MV-4-11 (cell line): ENCODE results near the gene NISCH.

Source experiments
- DNase-seq: peaks from one replicate; lab custom pipeline; 2025; lab: John Stamatoyannopoulos, UW

The NISCH gene

GRCh38 chr3:52435246-52436101 lies 19.9 kb upstream of the NISCH start:
- no peak for DNase-seq

DNA sequence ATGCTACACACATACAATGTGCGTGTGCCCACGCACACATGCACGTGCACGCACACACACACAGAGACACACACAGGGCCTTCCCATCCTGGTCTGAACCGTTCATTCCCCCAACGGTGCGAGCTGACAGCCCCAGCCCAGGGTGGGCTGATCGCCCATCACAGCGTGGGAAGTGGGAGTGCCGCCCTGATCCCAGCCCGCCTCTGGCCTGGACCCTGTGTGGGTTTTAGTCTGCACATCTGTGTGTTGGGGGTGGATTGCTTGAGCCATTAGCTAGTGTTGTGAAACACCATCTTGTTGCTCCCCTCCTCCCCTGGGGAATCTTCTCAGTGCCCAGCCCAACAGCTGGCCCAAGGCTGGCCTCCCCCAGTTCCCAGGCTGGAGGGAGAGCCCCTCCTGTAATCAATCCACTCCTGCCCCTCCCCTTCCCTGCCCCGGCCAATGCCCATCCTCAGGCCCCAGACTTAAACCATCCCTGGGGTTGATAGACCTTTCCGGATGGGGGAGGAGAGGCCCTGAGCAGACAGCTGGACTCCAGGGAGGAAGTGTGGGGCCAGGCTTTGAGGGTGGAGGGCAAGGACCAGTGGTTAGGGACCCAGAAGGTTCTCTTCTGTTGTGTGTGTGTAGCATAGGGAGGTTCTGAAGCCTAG lies 18.8 kb upstream of the NISCH start:
- peak; percentile 79 for DNase-seq

GRCh38 chr3:52437326-52438103 lies 17.9 kb upstream of the NISCH start:
- no peak for DNase-seq

GRCh38 chr3:52438104-52438376 lies 17.4 kb upstream of the NISCH start:
- DNase-seq: no peak

- no peak for DNase-seq
Observed at GRCh38 chr3:52438579-52439425, 16.6 kb upstream of the NISCH start.

GRCh38 chr3:52439426-52440248 lies 15.8 kb upstream of the NISCH start:
- DNase-seq: no peak

- DNase-seq: no peak
Observed at GRCh38 chr3:52440249-52440551, 15.2 kb upstream of the NISCH start.

DNA sequence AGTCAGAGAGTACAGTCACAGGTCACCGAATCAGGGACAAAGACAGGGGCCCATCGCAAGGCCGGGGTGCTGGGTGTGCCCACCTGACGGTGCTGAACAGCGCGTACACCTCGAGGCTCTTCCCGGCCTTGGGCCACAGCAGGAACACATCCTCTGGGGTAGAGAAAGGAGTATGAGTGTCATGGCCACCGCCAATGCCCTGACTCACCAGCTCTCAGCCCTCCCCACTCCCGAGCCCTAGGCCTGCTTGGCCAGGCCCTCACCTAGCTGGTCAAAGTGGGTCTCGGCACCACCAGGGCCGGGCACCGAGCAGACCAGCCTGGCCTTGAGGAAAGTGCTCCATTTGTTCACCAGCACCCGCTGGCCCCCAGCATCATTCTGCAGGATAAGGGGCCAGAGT lies 14.7 kb upstream of the NISCH start:
- no peak for DNase-seq

DNA sequence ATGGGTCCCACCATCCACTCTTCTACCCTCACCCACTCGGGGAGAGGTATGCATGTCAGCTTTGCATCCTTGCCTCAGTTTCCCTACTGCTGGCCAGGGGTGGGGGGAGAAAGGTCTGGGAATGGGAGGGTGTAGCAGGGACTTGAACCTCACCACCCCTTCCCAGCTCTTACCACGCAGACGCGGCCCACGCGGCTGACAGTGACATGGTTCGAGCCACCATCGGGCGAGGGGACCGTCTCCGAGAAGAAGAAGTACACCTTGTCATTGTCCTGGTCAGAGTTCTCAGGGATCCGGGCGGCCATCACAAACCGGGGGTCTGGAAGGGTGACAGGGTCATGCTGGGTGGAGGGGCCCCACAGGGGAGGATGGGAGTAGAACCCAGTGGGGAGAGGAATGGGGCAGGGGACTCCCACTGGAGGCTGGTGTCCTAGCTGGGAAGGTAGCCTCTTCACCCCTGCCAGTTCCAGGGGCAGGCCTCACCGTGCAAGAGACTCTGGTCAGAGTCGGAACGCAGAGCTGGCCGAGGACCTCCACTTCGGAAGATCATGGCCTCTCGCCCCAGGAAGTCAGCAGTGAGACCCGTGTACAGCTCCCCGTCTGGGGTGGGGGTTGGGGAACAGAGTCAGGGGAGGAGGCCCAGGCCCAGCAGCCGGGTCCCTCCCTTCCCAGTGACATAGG lies 14.2 kb upstream of the NISCH start:
- no peak for DNase-seq

DNA sequence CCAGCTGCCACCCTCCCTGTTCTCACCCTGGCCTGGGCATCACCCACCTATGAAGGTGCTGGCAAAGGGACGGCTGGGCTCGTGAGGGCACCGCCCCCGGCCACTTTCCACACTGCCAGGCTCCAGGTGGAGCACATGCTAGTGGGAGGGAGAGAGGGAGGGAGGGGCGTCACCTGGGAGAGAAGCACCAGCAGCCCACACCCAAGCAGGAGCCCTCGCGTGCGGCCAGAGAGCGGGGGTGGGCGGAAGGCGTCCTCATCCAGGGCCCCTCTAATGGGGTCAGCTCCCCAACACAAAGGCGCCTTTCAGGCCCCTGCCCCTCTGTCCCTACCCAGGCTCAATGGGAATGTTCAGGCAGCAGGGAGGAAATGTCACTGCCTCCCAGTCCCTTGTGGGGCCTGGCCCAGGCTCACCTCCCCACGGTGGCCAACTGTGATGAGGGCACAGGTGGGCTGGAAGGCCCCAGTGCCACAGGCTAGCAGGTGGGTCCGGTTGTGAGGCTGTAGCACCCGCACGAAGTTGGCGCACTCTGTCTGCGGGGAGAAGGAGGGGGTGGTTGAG lies 13.6 kb upstream of the NISCH start:
- DNase-seq: no peak

DNA sequence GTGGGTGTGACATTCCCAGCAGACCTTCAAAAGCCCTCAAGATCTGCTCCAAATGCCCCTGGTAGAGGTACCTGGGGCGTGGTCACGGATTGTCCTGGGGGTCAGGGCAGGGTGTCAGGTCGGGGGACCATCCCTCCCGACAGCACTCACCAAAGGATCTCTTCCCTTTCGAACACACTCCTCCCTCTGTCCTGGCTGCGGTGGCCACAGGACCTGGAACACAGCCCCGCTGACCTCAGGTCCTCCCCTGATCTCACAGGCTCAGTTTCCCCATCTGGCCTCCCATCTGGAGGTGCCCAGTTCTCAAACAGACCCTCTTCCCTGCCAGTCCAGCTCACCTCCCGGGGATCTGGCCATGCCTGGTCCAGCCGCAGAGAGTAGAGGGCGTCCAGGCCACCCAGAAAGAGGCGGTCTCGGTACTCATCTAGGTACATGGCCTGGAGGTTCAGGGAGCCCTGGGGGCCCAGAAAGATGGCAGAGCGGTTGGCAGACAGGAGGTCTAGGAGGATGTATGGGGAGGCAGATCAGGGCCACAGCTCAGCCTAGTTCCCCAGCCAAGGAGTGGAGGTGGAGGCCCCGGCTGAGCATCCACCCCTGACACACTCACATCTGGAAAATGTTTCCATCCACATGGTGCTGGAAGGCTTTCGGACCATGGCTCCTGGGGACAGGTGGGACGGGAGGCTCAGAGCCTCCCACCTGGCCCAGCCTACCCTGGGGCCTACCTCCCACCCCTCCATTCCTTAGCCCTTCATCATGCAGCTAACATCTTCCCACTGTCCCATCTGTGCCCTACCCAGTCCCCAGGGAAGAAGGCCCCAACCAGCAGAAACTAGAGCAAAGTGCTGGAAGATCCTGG lies 12.8 kb upstream of the NISCH start:
- DNase-seq: no peak

- no peak for DNase-seq
Observed at GRCh38 chr3:52443268-52443610, 12.2 kb upstream of the NISCH start.

DNA sequence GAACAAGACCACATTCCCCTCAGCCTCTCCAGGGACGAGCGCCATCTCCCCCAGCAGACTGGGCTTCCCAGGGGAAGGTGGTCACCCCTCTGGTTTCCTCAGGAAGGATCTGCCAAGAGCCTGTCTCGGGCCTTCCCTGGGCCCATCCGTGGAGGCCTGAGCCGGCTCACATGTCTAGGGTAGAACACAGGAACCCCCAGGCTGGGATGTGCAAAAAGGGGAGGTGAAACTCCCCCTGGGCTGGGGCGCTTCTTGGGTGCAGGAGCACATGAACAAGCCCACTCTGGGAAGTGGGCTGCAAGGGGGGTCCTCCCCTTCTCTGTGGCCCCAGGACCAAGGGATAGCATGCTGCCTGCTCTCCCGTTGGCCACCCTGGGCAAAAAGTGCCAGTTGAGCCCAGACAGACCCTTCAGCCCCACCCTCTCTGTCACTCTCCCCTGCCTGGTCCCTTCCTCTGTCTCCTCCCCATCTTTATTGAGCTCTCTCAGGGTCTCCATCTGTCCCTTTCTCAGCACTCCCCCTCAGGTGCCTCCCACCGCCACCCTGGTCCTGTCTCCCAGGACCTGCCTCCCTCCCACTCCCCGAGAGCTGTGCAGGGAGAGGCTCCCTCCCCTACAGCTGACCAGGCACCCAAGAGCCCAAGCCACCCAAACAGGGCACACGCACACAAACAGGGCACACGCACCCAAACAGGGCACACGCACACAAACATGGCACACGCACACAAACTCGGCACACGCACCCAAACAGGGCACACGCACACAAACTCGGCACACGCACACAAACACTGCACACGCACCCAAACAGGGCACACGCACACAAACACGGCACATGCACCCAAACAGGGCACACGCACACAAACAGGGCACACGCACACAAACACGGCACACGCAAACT lies 11.4 kb upstream of the NISCH start:
- no peak for DNase-seq

DNA sequence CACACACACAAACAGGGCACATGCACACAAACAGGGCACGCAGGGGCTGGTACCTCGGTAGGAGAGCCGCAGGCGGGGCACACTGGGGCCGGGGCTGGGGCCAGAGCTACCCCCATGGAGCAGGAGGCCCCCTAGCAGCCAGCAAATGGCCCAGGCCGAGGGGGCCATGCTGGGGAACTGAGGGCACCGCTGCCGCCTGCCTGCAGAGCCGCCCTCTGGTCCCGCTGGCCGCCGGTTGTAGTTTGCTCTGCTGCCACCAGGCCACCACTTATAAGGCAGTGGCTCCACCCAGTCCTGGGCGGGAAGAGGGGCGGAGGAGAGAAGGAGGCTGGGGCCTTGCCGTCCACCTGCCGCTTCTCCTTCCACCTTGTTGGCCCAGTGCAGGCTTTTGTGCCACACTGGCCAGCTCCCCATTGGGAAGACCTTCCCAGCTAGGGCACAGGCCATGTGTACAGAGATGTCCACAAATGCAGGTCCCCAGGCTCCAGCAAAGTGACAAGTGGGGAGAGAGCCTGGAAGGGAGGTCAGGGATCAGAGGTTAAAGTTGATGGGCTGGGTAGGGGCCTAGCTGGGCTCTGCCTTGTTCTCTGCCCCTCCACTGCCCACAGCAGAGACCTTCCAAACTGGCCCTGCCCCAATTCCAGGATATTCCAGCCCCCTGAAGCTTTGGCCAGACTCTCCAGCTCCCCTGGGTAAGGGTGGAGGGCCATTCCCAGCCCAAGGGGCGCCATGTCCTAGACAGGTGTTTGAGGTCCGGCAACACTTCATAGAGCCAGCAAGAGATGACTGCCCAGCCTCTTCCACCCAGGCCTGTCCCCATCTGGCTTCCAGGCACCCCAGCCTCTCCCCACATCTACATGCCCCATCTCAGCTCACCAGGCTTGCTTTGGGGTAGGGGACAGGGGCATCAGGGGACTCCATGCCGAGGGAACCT lies 10.3 kb upstream of the NISCH start, which contains the start of gene SEMA3G:
SEMA3G (minus strand) TSS at position 244 of the 934 bp plus-strand sequence; CDS start at position 168, 76 bp downstream.
- peak; percentile 65 for DNase-seq

DNA sequence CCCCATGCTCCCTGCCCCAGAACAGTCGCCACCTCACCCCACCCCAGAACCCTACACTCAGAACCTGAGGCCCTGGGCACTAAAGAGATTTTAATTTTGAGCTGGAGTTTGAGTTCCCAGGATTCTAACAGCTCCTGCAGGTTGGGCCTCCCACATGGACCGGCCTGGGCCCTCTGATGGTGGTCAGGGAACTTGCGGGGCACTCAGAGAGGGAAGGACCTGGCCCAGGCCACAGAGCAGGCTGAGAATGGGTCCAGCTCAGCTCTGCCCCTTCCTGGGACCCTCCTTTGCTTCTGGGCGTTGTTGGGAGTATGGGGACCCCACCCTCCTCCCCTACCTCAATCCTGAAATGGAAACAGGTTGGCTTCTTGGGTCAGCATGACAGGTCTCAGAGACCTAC lies 9.4 kb upstream of the NISCH start:
- DNase-seq: no peak

- DNase-seq: peak; percentile 58
Observed at GRCh38 chr3:52446631-52447511, 8.5 kb upstream of the NISCH start.
